ENCODE results near the gene SPATA2L. TPM values are rescaled to one million over a fixed set of nuclear protein-coding genes. Genes with fewer than 3 reads are reported as not detected.

The SPATA2L gene
- total and polyA plus RNA-seq, 2 of the 13 experiments (the other 11 are each of a cell fraction or from before 2014, with no cell fraction given), result 9.1 to 20.7 TPM

- TF ChIP-seq, protein P1, sequence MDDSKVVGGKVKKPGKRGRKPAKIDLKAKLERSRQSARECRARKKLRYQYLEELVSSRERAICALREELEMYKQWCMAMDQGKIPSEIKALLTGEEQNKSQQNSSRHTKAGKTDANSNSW (CRISPR knock-in tag; IDR thresholded peaks at IDR 0.05; ENCODE audit: borderline replicate concordance), result no peak
- TF ChIP-seq IRF2 (CRISPR knock-in tag; IDR thresholded peaks at IDR 0.05) (no peak), HCFC1 (IDR thresholded peaks at IDR 0.05; ENCODE audit: low read depth, low read length) (no peak), ZBTB42 (CRISPR knock-in tag; IDR thresholded peaks at IDR 0.05) (no peak), AGO2 (optimal IDR thresholded peaks at IDR 0.05; ENCODE audit: low read depth, low read length) (peak; percentile 81), TCF7L2 (IDR thresholded peaks at IDR 0.05; ENCODE audit: low read depth, low read length) (no peak), ZNF781 (CRISPR knock-in tag; IDR thresholded peaks at IDR 0.05; ENCODE audit: borderline replicate concordance, not compliant biosample characterization) (peak; percentile 19), ZMAT3 (CRISPR knock-in tag; conservative IDR thresholded peaks at IDR 0.05) (no peak), ZSCAN31 (CRISPR knock-in tag; IDR thresholded peaks at IDR 0.05; ENCODE audit: low read depth) (no peak), ZNF501 (CRISPR knock-in tag; IDR thresholded peaks at IDR 0.05) (no peak), FOXC1 (CRISPR knock-in tag; IDR thresholded peaks at IDR 0.05; ENCODE audit: borderline replicate concordance) (no peak), AKNA (CRISPR knock-in tag; IDR thresholded peaks at IDR 0.05; ENCODE audit: borderline replicate concordance) (no peak), ZNF619 (CRISPR knock-in tag; IDR thresholded peaks at IDR 0.05) (no peak), ZNF275 (CRISPR knock-in tag; IDR thresholded peaks at IDR 0.05; ENCODE audit: borderline replicate concordance) (no peak), ZNF207 (IDR thresholded peaks at IDR 0.05; ENCODE audit: borderline replicate concordance) (no peak), DZIP1 (CRISPR knock-in tag; IDR thresholded peaks at IDR 0.05) (no peak)
- TF ChIP-seq, protein P2, sequence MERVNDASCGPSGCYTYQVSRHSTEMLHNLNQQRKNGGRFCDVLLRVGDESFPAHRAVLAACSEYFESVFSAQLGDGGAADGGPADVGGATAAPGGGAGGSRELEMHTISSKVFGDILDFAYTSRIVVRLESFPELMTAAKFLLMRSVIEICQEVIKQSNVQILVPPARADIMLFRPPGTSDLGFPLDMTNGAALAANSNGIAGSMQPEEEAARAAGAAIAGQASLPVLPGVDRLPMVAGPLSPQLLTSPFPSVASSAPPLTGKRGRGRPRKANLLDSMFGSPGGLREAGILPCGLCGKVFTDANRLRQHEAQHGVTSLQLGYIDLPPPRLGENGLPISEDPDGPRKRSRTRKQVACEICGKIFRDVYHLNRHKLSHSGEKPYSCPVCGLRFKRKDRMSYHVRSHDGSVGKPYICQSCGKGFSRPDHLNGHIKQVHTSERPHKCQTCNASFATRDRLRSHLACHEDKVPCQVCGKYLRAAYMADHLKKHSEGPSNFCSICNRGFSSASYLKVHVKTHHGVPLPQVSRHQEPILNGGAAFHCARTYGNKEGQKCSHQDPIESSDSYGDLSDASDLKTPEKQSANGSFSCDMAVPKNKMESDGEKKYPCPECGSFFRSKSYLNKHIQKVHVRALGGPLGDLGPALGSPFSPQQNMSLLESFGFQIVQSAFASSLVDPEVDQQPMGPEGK (CRISPR knock-in tag; IDR thresholded peaks at IDR 0.05), result no peak
- TF ChIP-seq, protein P3, sequence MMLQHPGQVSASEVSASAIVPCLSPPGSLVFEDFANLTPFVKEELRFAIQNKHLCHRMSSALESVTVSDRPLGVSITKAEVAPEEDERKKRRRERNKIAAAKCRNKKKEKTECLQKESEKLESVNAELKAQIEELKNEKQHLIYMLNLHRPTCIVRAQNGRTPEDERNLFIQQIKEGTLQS (CRISPR knock-in tag; IDR thresholded peaks at IDR 0.05), result no peak
Measured at GRCh38 chr16:89706518-89707260, 5.2 kb upstream of the SPATA2L start (continued).
